ENCODE data around the gene NR1D1. TPM values are rescaled to one million over a fixed set of nuclear protein-coding genes. Genes with fewer than 3 reads are reported as not detected.
A peak's percentile ranks its signal among the peaks of the same experiment; 100 is the strongest.
"Not testable (repeated sequence)": the region's sequence is repeated elsewhere in the genome, so short reads cannot be mapped to it uniquely, and the experiment has no call there.

Gene NR1D1
- total RNA-seq (2014; rRNA removed; shearing (Covaris generic)), result 1.8 and 3.4 TPM in 2 replicates

DNA sequence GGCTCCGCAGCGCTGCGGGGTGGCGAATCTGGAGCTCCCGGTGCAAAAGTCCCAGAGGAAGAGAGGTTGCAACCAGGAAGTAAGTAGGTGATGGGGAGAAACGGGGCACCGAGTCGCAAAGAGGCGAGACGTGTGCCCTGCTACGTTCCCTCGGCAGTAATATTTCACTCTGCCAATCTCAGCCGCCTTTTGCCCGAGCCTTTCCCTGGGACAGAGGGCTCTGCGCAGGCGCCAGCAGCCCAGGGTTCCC lies at the start of gene NR1D1:
NR1D1 (minus strand) TSS at position 171 of the 250 bp plus-strand sequence. CDS start 495 bp downstream, outside the sequence.
- no peak for DNase-seq
- H3K4me3 ChIP-seq (ENCODE audit: insufficient read depth, low read depth, low read length), result peak within 1 kb of the TSS; percentile 49
- H3K36me3 ChIP-seq (replicated peaks; ENCODE audit: control insufficient read depth, insufficient read depth, low read length), result peaks cover 10% of the 10 kb centered on the region
- peaks cover 12% of the 10 kb centered on the region for H3K27me3 ChIP-seq (ENCODE audit: control insufficient read depth, insufficient read depth, low read length)

DNA sequence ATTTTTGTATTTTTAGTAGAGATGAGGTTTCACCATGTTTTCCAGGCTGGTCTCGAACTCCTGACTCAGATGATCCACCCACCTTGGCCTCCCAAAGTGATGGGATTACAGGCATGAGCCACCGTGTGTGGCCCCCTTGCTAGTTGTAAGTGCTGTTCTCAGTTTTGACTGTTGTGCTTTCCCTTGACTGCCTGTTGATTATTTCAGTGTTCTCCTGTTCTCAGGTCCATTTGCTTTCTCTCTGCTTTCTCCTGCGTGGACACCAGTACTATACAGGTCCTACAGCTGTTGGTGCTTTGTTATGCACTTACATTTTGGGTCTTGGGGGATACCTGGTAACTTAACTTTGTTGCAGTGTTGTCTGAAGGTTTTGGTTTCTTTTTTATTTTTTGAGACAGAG lies 48.1 kb upstream of the NR1D1 start:
- DNase-seq, result no peak
- Histone ChIP-seq H3K27me3 (ENCODE audit: control insufficient read depth, insufficient read depth, low read length) (no peaks in the 10 kb centered on the region), H3K36me3 (replicated peaks; ENCODE audit: control insufficient read depth, insufficient read depth, low read length) (peaks cover 8% of the 10 kb centered on the region), H3K4me3 (ENCODE audit: insufficient read depth, low read depth, low read length) (no peak overlapping the region)

DNA sequence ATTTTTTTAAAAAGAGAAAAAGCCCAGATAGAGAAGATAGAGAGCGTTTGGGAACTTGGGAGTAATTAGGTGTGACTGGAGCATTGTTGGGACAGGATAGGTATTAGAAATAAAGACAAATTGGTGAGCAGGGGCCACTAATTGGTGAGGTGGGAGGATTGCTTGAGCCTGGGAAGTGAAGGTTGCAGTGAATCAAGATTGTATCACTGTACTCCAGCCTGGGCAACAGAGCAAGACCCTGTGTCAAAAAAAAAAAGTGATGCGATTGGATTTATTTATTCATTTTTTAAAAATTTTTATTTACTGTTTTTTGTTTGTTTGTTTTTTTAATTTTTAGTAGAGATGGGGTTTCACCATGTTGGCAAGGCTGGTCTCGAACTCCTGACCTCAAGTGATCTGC lies 45.1 kb upstream of the NR1D1 start:
- Histone ChIP-seq H3K4me3 (ENCODE audit: insufficient read depth, low read depth, low read length) (no peak overlapping the region), H3K36me3 (replicated peaks; ENCODE audit: control insufficient read depth, insufficient read depth, low read length) (peaks cover 13% of the 10 kb centered on the region), H3K27me3 (ENCODE audit: control insufficient read depth, insufficient read depth, low read length) (no peaks in the 10 kb centered on the region)
- DNase-seq, result no peak

DNA sequence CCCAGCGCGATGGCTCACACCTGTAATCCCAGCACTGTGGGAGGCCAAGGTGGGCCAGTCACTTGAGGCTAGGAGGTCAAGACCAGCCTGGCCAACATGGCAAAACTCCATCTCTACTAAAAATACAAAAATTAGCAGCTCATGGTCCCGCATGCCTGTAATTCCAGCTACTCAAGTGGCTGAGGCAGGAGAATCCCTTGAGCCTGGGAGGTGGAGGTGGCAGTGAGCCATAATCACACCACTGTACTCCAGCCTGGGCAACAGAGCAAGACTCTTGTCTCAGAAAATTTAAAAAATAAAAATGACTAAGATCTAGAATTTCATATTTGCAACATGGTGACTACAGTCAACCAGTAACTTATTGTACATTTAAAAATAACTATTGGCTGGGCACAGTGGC lies 42.8 kb upstream of the NR1D1 start:
- H3K36me3 ChIP-seq (replicated peaks; ENCODE audit: control insufficient read depth, insufficient read depth, low read length); DNase-seq; H3K27me3 ChIP-seq (ENCODE audit: control insufficient read depth, insufficient read depth, low read length); H3K4me3 ChIP-seq (ENCODE audit: insufficient read depth, low read depth, low read length): not testable (repeated sequence)

DNA sequence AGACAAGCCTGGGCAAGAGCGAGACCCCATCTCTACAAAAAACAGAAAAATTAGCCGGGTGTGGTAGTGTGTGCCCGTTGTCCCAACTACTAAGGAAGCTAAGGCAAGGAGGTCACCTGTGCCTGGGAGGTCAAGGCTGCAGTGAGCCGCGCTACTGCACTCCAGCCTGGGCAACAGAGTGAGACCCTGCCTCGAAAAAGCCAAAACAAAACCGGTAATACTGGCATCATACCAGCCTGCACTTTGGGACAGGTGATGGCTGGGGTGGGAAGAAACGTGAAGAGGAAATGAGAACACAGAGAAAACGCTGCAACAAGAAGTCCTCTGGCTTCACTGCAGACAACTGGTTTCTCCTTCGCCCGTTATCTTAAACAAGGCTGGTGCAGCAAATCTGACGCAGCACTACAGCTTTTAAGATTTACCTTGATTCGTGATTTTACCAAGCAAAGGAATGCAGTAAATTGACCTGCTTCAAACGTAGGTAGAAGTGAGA lies 39.2 kb upstream of the NR1D1 start:
- peak overlapping the region; percentile 38 for H3K4me3 ChIP-seq (ENCODE audit: insufficient read depth, low read depth, low read length)
- H3K27me3 ChIP-seq (ENCODE audit: control insufficient read depth, insufficient read depth, low read length), result no peaks in the 10 kb centered on the region
- DNase-seq, result no peak
- peaks cover 16% of the 10 kb centered on the region for H3K36me3 ChIP-seq (replicated peaks; ENCODE audit: control insufficient read depth, insufficient read depth, low read length)

DNA sequence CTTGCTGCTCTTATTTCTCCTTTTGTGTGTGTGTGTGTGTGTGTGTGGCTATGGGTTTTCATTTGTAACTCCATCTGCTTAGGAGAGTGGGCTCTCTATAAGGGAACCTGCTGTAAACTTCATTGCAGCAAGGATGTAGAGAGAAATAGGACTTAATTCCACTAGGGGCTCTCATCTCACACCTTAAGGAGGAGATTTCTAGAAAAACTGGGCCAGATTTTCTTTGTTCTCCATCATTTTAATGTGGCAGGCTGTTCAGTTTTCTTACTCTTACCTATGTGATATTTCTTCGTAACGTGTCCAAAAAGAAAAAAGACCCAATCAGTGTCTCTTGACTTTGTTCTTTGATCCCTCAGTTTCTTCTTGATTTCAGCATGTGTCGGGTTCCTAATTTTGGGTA lies 35.4 kb upstream of the NR1D1 start:
- DNase-seq, result no peak
- Histone ChIP-seq H3K36me3 (replicated peaks; ENCODE audit: control insufficient read depth, insufficient read depth, low read length) (peaks cover 35% of the 10 kb centered on the region), H3K4me3 (ENCODE audit: insufficient read depth, low read depth, low read length) (no peak overlapping the region), H3K27me3 (ENCODE audit: control insufficient read depth, insufficient read depth, low read length) (no peaks in the 10 kb centered on the region)

DNA sequence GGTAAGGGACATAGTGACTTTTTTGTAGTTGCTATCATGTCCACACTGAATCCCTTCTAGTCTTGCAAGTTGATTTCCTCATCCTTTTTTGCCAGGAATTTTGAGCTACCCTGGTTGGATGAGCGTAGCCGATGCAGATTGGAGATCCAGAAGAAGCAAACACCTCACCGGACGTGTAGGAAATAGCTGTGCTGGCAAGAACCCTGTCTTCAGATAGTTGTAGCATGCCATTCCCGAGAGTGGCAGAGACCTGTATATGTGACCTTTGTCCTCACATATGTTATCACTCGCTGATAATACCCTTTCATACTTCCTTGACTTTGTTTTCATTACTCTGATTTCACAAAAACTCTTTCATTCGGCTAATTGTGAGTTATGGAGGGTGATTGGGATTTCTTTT lies 33.8 kb upstream of the NR1D1 start:
- Histone ChIP-seq H3K4me3 (ENCODE audit: insufficient read depth, low read depth, low read length) (no peak overlapping the region), H3K36me3 (replicated peaks; ENCODE audit: control insufficient read depth, insufficient read depth, low read length) (peaks cover 44% of the 10 kb centered on the region), H3K27me3 (ENCODE audit: control insufficient read depth, insufficient read depth, low read length) (no peaks in the 10 kb centered on the region)
- DNase-seq, result no peak

DNA sequence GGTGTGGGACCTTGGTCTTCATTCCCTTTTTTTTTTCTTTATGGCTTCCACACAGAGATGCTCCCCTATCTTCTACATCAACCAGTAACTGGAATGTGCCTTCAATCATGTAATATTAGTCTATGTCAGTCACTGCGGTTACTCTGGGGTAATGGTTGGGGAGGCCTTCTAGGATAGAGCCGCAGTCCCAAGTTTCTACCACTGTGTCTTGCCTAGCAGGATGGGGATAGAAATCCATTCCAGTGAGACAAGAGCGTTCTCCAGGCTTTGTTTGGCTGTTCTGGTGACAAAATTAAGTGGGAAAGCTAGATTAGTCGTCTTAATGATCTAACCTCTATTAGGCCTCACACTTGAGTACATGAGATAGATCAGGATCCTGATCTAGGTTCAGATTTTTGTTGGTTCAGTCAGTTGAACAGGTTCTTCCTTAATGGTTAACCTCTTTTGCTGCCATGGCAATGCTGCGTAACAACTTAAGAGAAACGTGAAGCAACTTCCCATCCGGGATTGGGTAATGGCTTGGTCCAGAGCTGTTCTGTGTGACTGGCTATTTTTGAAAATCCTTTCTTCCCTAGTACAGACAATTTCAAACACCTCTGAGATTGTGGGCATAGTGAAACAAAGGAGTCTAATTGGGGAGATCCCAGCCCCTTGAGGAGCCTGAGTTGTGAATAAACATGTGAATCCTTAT lies 30.1 kb upstream of the NR1D1 start:
- H3K36me3 ChIP-seq (replicated peaks; ENCODE audit: control insufficient read depth, insufficient read depth, low read length), result peaks cover 46% of the 10 kb centered on the region
- no peak for DNase-seq
- H3K4me3 ChIP-seq (ENCODE audit: insufficient read depth, low read depth, low read length), result no peak overlapping the region
- no peaks in the 10 kb centered on the region for H3K27me3 ChIP-seq (ENCODE audit: control insufficient read depth, insufficient read depth, low read length)

DNA sequence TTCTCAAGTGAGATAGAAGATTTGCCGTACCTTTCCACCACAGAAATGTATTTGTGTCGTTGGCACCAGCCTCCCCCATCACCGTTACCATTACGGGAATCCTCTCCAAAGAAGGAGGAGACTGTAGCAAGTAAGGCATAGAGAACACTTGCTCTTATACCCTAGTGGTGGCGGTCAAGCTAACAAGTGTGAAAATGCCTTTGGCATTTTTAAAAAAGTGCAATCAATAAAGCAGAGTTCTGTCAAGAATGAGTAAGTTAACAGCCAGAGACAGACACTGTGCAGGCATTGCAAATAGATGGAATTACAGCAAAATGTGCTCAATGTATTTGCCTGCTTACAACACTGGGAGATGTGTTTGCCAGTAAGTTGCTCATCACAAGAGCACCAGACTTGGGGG lies 29.1 kb upstream of the NR1D1 start:
- H3K27me3 ChIP-seq (ENCODE audit: control insufficient read depth, insufficient read depth, low read length), result no peaks in the 10 kb centered on the region
- no peak for DNase-seq
- H3K4me3 ChIP-seq (ENCODE audit: insufficient read depth, low read depth, low read length), result no peak overlapping the region
- peaks cover 41% of the 10 kb centered on the region for H3K36me3 ChIP-seq (replicated peaks; ENCODE audit: control insufficient read depth, insufficient read depth, low read length)

DNA sequence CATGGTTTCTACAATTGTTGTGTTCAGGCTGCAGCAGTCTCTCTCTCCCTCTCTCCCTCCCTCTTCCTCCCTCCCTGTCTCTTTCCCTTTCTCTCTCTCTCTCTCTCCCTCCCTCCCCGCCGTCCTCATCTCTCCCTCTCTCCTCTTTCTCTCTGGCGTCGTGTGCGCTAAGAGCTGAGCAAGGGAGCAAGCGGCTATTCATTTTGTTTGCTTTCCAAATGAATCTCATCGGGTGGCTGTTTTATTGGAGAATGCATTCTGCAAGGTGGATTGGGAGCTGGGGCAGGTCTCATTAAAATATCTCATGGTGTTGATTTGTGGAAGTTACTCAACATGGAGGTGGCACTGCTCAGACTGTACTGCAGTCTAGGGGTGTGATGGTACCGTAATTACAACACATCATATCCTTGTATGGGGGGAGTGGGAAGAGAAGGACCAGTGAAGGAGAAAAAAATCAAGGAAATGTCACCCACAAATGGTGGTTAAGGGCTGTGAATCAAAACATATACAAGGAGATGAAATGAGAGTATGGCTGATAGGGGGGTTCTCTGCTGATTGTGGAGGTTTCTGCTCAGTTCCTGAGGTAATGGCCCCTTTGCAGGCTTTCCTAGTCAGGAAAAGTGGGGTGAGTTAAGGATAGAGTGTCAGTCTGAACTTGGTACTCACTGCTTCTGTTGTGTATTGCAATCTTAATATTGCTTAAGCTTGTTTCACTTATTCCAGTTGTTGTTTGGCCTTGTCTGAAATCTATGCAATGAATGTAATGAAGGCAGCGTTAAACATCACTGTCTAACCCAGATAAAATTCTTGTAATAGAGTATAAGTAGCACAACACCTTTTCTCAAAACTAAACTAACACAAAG lies 24.1 kb upstream of the NR1D1 start:
- no peaks in the 10 kb centered on the region for H3K27me3 ChIP-seq (ENCODE audit: control insufficient read depth, insufficient read depth, low read length)
- peak; percentile 44 for DNase-seq
- peaks cover 11% of the 10 kb centered on the region for H3K36me3 ChIP-seq (replicated peaks; ENCODE audit: control insufficient read depth, insufficient read depth, low read length)
- peak overlapping the region; percentile 93 for H3K4me3 ChIP-seq (ENCODE audit: insufficient read depth, low read depth, low read length)

DNA sequence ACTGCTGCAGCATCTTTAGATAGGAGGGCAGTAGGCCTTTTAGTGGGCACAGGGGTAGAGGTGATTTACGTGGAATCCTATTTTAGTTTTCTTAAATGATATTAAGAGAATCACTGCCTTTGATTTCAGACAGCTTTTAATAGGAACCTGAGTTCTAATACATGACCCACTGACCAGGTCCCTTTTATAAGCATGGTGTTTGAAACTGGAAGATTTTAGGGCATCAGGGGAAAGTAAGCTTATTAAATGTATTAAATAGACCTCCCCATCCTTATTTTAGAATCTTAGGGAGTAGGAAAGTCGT lies 23.4 kb upstream of the NR1D1 start:
- no peak for DNase-seq
- Histone ChIP-seq H3K27me3 (ENCODE audit: control insufficient read depth, insufficient read depth, low read length) (no peaks in the 10 kb centered on the region), H3K36me3 (replicated peaks; ENCODE audit: control insufficient read depth, insufficient read depth, low read length) (peaks cover 6% of the 10 kb centered on the region), H3K4me3 (ENCODE audit: insufficient read depth, low read depth, low read length) (peak overlapping the region; percentile 93)

DNA sequence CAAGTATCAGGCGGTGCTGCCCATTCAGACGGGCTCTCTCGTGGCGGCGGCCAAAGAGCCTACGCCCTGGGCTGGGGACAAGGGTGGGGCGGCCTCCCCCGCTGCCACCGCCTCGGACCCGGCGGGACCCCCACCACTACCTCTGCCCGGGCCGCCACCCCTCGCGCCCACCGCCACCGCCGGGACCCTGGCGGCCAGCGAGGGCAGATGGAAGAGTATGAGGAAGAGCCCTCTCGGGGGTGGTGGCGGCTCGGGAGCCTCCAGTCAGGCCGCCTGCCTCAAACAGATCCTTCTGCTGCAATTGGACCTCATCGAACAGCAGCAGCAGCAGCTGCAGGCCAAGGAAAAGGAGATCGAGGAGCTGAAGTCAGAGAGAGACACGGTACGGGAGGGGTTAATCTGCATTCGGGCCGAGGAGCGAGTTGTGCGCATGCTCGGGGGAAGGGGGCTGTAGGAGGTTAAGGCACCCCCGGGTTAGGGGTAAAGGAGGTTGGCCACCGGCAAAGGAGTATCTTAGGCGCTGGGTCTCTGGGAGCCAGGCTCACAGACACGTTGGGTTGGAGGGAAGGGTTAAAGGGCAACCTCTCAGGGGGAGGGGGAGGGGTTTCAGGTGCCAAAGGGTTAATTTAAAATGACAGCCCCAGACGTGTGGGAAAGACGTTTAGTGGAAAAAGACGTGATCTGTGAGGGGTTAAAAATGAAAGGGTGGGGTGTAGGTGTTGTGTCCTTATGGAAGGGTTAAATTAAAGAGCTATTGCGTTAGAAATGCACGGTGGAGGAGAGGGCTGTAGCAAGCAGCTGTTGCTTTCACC lies 22.8 kb upstream of the NR1D1 start:
- DNase-seq, result peak; percentile 93
- H3K36me3 ChIP-seq (replicated peaks; ENCODE audit: control insufficient read depth, insufficient read depth, low read length), result peaks cover 6% of the 10 kb centered on the region

DNA sequence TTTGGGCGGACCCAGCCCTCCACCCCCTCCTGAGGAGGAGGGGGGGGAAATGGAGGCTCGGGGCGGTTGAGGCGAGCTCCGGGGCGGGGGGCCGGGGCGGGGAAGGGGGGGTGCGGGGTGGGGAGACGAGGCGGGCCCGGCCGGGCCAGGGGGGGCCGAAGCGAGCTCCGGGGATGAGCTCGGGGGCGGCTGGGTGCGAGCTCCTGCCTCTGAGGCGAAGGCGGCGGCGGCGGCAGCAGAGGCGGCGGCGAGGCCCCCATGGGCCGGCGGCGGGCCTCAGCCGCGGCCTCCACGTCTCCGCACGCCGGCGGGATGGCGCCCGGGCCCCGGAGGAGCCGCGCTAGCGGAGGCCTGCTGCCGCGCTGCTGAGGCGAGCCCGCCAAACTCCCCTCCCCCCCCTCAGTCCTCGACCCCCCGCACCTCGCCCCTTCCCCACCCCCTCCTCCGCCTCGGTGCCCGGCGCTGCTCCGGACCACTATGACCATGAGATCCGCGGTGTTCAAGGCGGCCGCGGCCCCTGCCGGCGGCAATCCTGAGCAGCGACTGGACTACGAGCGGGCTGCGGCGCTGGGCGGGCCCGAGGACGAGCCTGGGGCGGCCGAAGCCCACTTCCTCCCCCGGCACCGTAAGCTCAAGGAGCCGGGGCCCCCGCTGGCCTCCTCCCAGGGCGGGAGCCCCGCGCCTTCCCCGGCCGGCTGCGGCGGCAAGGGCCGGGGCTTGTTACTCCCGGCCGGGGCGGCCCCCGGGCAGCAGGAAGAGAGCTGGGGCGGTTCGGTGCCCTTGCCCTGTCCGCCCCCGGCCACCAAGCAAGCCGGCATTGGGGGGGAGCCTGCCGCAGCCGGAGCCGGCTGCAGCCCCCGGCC lies 22.0 kb upstream of the NR1D1 start:
- DNase-seq, result peak; percentile 92
- Histone ChIP-seq H3K36me3 (replicated peaks; ENCODE audit: control insufficient read depth, insufficient read depth, low read length) (peaks cover 5% of the 10 kb centered on the region), H3K4me3 (ENCODE audit: insufficient read depth, low read depth, low read length) (peak overlapping the region; percentile 93), H3K27me3 (ENCODE audit: control insufficient read depth, insufficient read depth, low read length) (no peaks in the 10 kb centered on the region)

More for the DNA sequence above, 22.8 kb upstream of the NR1D1 start:
- Histone ChIP-seq H3K4me3 (ENCODE audit: insufficient read depth, low read depth, low read length) (peak overlapping the region; percentile 93), H3K27me3 (ENCODE audit: control insufficient read depth, insufficient read depth, low read length) (no peaks in the 10 kb centered on the region)
